ENCODE measurements around the gene NFKB2. TPM values are rescaled to one million over a fixed set of nuclear protein-coding genes. Genes with fewer than 3 reads are reported as not detected.

The NFKB2 gene
- 16.4 and 36.0 TPM in 2 replicates for total RNA-seq

GRCh38 chr10:102395400-102396316, at the start of gene NFKB2:
Gene NFKB2, plus strand, starts transcription at chr10:102395705. Its CDS starts 255 bp downstream, at chr10:102395960.

DNA sequence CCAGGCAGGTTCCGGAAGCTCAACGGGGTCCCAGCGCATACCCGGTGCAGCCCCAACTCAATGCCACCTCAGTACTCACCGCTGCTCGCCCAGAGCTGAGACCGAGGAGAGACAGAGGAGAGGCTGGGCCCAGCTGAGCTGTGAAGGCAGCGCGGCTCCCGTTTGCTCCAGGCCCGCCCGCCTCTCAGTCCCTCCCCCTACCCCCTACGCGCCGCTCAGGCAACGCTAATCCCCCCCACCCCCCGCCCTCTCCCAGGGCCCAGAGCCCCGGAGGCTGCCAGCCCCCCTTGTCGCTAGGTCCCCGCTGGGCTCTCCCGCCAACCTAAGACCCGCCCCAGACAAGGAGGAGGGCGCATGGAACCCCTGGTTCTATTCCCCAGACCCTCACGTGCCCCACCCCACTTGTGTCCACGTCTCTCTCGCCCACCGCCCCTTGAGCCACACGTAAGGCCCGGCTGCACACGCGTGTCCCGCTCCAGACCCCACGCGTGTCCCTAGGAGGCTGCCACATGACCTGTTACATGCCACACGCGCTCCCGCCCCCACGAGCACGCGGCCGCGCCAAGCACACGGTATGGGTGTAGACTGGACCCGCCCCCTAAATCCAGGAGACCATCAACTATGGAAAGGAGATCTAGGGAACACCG, 23.2 kb downstream of the NFKB2 start, which contains the start of gene PSD:
PSD (minus strand) TSS at position 164 of the 647 bp plus-strand sequence. CDS start 1,747 bp downstream, outside the sequence.

DNA sequence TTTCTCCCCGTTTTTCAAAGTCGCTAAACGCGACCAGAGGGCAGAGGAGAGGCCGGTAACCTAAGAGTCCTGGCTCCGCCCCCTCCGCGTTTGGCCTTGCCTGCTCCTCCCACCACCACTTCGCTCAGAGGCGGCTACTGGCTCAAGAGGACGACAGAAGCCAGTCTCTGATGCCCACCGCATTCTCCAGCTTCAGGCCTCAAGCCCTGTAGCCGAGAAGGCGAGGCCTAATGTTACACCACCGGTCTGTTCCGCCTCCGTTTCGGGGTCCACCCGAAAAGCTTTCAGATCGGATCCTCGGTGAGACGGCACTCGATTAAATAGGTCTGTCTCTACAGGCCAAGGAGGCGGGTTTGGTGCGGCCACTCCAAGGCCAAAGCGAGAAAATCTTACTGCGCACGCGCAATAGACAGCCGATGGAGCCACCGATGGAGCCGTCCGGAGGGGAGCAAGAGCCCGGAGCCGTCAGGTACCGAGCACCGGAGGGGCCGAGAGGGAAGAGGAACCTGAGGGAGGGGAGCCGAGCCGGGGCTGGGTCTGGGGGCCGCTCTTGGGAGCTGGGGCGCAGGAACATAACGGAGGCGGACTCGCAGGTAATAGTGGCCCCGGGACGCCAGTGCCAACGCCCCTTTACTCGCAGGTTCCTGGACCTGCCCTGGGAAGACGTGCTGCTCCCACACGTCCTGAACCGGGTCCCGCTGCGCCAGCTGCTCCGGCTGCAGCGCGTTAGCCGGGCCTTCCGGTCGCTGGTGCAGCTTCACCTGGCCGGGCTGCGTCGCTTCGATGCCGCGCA, 25.4 kb downstream of the NFKB2 start, which contains the start of gene FBXL15:
FBXL15 (plus strand) TSS at position 123 of the 793 bp plus-strand sequence; CDS start at position 417, 294 bp downstream.

DNA sequence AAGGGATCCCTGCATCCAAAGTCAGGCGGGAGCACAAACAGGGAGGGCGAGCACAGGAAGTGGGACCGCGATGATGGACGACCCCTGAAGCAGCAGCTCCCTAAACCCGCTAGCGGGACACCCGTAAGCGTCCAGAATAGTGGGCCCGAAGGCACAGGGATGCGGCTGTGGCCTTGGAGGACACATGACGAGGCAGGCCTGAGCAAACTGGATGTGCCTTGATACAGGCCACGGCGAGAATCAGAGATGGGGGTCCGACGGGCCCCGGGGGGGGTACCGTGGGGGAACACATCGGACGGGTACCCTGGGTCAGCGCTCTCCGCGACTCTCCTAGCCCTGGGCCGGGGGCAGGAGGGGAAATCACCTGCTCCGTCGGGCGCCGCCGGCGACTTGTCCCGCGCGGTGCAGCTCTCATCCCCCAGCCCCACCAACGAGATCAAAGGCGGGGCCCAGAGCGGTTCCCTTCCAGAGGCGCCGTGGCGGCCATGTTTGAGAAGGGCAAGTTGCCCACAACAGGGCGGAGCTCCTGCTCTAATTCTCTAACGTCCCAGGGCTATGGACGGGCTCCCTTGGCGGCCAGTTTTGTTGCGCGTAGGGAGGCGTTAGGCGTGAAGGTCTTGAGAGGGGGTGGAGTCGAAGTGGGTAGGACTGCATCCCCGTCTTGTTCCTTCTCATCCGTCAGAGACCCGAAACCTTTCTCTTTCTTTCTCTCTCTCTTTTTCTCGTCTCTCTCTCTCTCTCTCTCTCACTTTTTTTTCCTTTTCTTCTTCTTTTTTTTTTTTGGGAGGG, 36.9 kb downstream of the NFKB2 start, which contains the start of gene CUEDC2:
CUEDC2 (minus strand) TSS at position 413 of the 789 bp plus-strand sequence. CDS start 7,386 bp downstream, outside the sequence.

GRCh38 chr10:102451105-102451969, 55.8 kb downstream of the NFKB2 start, which contains the start of gene C10orf95:
Gene C10orf95, minus strand, starts transcription at chr10:102451543. Its CDS starts 450 bp downstream, at chr10:102451093.

Other genes with a start within 250 kb of the NFKB2 start
- 51.5 and 65.0 TPM in 2 replicates for gene NOLC1, start 243.3 kb upstream of the NFKB2 start, total RNA-seq
- gene ELOVL3, start 169.4 kb upstream of the NFKB2 start, total RNA-seq, result 0.32 and 1.1 TPM in 2 replicates
- gene PITX3, start 154.2 kb upstream of the NFKB2 start, total RNA-seq, result 0.16 TPM in 1 of 2 replicates, not detected in the other
- 40.6 and 51.2 TPM in 2 replicates for gene GBF1, start 150.2 kb upstream of the NFKB2 start, total RNA-seq
- 0.72 and 1.1 TPM in 2 replicates for gene PSD, start 23.1 kb downstream of the NFKB2 start, total RNA-seq
- 6.6 and 13.2 TPM in 2 replicates for gene FBXL15, start 25.1 kb downstream of the NFKB2 start, total RNA-seq
- gene CUEDC2, start 36.9 kb downstream of the NFKB2 start, total RNA-seq, result 77.3 and 87.4 TPM in 2 replicates
- gene C10orf95, start 55.8 kb downstream of the NFKB2 start, total RNA-seq, result not detected in 2 replicates
- 114 and 115 TPM in 2 replicates for gene ACTR1A, start 107.0 kb downstream of the NFKB2 start, total RNA-seq
- 7.4 and 11.2 TPM in 2 replicates for gene SUFU, start 108.3 kb downstream of the NFKB2 start, total RNA-seq
- 116 and 205 TPM in 2 replicates for gene TRIM8, start 248.8 kb downstream of the NFKB2 start, total RNA-seq

Data from cardiac atrium fibroblast (primary cell).